RWPE2 (cell line): ENCODE data around the gene C11orf24.

Source experiments
- ATAC-seq: fragments of 200-7000 bp; cut with Tn5 transposase; 3 replicates; pipeline ENCODE4 v1.9.1; 2021; ENCODE audit warnings: low read depth
- DNase-seq: peaks from one replicate; pipeline ENCODE4 v3.0.0-alpha.2; 2020; ENCODE audit warnings: low spot score
- H3K27ac ChIP-seq: fragments of 450-650 bp; 2 replicates; pipeline ENCODE4 v1.5.1; 2017; ENCODE audit warnings: mild to moderate bottlenecking; ENCODE audit not compliant: poor library complexity, severe bottlenecking
- H3K27me3 ChIP-seq: fragments of 250-450 bp; sonication (Bioruptor Pico); 2 replicates; pipeline ENCODE4 v1.5.1; 2021; ENCODE audit warnings: mild to moderate bottlenecking, moderate library complexity; ENCODE audit not compliant: insufficient read depth, poor library complexity, severe bottlenecking
- H3K36me3 ChIP-seq: fragments of 250-450 bp; sonication (Bioruptor Pico); 2 replicates; pipeline ENCODE4 v1.5.1; 2020; ENCODE audit warnings: low read depth, mild to moderate bottlenecking, moderate library complexity
- H3K4me1 ChIP-seq: fragments of 250-450 bp; sonication (Bioruptor Pico); 2 replicates; pipeline ENCODE4 v1.5.1; 2021; ENCODE audit warnings: mild to moderate bottlenecking, moderate library complexity; ENCODE audit not compliant: insufficient read depth, poor library complexity, severe bottlenecking
- H3K4me3 ChIP-seq: fragments of 250-450 bp; sonication (Bioruptor Pico); 2 replicates; pipeline ENCODE4 v1.5.1; 2021; ENCODE audit warnings: mild to moderate bottlenecking, moderate library complexity; ENCODE audit not compliant: severe bottlenecking
- H3K9me3 ChIP-seq: fragments of 250-450 bp; sonication (Bioruptor Pico); 2 replicates; pipeline ENCODE4 v1.5.1; 2021; ENCODE audit warnings: mild to moderate bottlenecking, moderate library complexity; ENCODE audit not compliant: severe bottlenecking
- CTCF ChIP-seq: fragments of 450-650 bp; IDR thresholded peaks from one replicate; pipeline ENCODE4 v1.5.1; 2017; ENCODE audit warnings: mild to moderate bottlenecking, moderate library complexity; ENCODE audit not compliant: poor library complexity, severe bottlenecking

Gene C11orf24

DNA sequence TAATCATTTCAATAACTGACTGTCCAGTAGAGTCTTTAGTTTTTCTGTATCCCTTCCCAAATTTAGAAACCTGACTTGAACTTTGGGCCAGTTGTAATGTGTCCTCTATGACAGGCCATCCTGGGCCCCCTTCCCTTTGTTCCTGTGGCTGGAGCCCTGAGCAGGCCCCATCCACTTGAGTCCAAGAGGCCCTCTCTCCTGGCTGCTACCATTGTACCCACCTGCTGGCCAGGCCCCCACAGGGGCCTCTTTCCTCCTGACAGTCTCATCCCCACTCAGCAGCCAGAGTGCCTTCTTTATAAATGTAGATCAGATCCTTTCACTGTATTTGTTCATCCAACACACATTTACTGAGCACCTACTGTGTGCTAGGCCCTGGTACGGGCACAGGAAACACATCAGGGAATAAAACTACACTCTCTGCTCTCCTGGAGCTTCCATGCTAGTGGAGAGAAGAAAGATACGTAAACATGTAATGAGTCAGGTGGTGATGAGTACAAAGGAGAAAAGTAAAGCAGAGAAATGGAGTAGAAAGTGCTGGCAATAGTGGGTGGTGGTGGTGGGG is 37.9 kb upstream of the C11orf24 start:
- no peak for TF ChIP-seq CTCF
- peaks cover 6% of the 10 kb centered on the region for H3K4me1 ChIP-seq
- no peaks in the 10 kb centered on the region for H3K36me3 ChIP-seq
- no peak overlapping the region for H3K27ac ChIP-seq
- H3K9me3 ChIP-seq: no peaks in the 10 kb centered on the region
- no peak overlapping the region for H3K4me3 ChIP-seq
- DNase-seq (no peak), ATAC-seq (no peak)
- H3K27me3 ChIP-seq: no peaks in the 10 kb centered on the region

DNA sequence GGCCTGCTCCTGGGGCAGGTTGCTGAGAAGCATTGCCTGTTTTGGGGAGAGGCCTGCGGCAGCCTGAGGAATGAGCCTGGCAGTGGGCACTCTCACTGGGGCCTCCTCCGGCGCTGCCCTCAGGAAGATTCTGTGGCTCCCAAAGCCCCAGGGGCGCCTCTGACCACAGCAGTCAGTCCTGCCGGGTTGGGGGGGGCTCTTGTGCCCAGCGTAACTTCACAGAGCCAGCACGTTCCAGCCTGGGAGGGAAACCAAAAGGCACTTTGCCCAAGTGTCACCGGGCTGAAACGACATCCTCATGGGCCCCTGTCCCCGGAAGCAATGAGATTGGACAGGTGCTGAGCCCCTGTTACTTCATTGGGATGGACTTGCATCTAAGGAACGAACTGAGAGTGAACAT is 36.3 kb upstream of the C11orf24 start:
- ATAC-seq: no peak

DNA sequence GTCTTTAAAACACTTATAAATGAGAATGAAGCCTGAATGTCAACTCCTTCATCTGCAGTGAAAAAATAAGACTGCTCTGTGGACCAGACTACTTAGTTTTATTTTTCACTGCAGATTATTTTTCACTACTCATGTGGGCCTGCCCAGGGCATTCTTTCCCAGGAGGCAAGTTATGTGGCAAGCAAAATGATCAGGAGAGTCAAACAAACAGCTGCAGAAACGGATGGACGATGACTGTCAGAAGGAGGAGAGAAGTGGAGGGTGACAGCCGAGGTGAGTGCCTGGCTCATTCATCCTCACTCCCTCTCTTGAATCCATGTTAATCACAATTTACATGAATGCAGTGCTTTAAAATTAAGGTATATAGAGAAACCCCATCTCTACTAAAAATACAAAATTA is 34.9 kb upstream of the C11orf24 start:
- no peak for ATAC-seq
- Histone ChIP-seq H3K36me3 (no peaks in the 10 kb centered on the region), H3K9me3 (no peaks in the 10 kb centered on the region), H3K27ac (no peak overlapping the region), H3K4me3 (no peak overlapping the region), H3K27me3 (no peaks in the 10 kb centered on the region), H3K4me1 (peaks cover 7% of the 10 kb centered on the region)
- TF ChIP-seq CTCF: no peak
- no peak for DNase-seq

More for the DNA sequence above, 36.3 kb upstream of the C11orf24 start:
- H3K9me3 ChIP-seq: no peaks in the 10 kb centered on the region
- DNase-seq: no peak
- H3K4me1 ChIP-seq: no peaks in the 10 kb centered on the region
- H3K4me3 ChIP-seq: no peak overlapping the region
- no peaks in the 10 kb centered on the region for H3K36me3 ChIP-seq
- TF ChIP-seq CTCF: no peak
- H3K27me3 ChIP-seq: no peaks in the 10 kb centered on the region
- no peak overlapping the region for H3K27ac ChIP-seq

- H3K27ac ChIP-seq: no peak overlapping the region
- peaks cover 7% of the 10 kb centered on the region for H3K4me1 ChIP-seq
- no peak for DNase-seq
- ATAC-seq: no peak
- no peak overlapping the region for H3K4me3 ChIP-seq
- H3K9me3 ChIP-seq: no peaks in the 10 kb centered on the region
- no peaks in the 10 kb centered on the region for H3K27me3 ChIP-seq
- TF ChIP-seq CTCF: no peak
- no peaks in the 10 kb centered on the region for H3K36me3 ChIP-seq
Measured at GRCh38 chr11:68303982-68304780, 32.4 kb upstream of the C11orf24 start.

GRCh38 chr11:68303083-68303482 is 31.3 kb upstream of the C11orf24 start:
- Histone ChIP-seq H3K36me3 (no peaks in the 10 kb centered on the region), H3K4me3 (no peak overlapping the region), H3K27ac (no peak overlapping the region), H3K9me3 (no peaks in the 10 kb centered on the region), H3K27me3 (no peaks in the 10 kb centered on the region), H3K4me1 (peaks cover 7% of the 10 kb centered on the region)
- no peak for TF ChIP-seq CTCF
- no peak for ATAC-seq
- DNase-seq: no peak
